ENCODE results near the gene DPH1.
A peak's percentile ranks its signal among the peaks of the same experiment; 100 is the strongest.

The DPH1 gene

GRCh38 chr17:2051933-2052559 is 22.1 kb downstream of the DPH1 start:
- DNase-seq, result no peak

- peak; percentile 64 for DNase-seq
Measured at GRCh38 chr17:2053380-2054261, 23.7 kb downstream of the DPH1 start.

GRCh38 chr17:2054262-2054511 is 24.2 kb downstream of the DPH1 start:
- DNase-seq, result no peak

- peak; percentile 76 for DNase-seq
Measured at GRCh38 chr17:2054512-2055291, 24.7 kb downstream of the DPH1 start, which contains the start of gene HIC1. Gene HIC1, plus strand, starts transcription at chr17:2055103. Its CDS starts 1,588 bp downstream, at chr17:2056691.

GRCh38 chr17:2055292-2056205 is 25.6 kb downstream of the DPH1 start:
- DNase-seq, result peak; percentile 25

GRCh38 chr17:2056206-2057174 is 26.5 kb downstream of the DPH1 start:
- DNase-seq, result peak; percentile 53

- DNase-seq, result no peak
Measured at GRCh38 chr17:2057175-2057759, 27.3 kb downstream of the DPH1 start.

- DNase-seq, result no peak
Measured at GRCh38 chr17:2057760-2058585, 28.0 kb downstream of the DPH1 start.

- DNase-seq, result peak; percentile 29
Measured at GRCh38 chr17:2058586-2059546, 28.9 kb downstream of the DPH1 start.

GRCh38 chr17:2059547-2060384 is 29.8 kb downstream of the DPH1 start:
- DNase-seq, result no peak

GRCh38 chr17:2060385-2060658 is 30.4 kb downstream of the DPH1 start:
- DNase-seq, result no peak

GRCh38 chr17:2060681-2061440 is 30.9 kb downstream of the DPH1 start:
- DNase-seq, result no peak

- DNase-seq, result no peak
Measured at GRCh38 chr17:2061441-2061958, 31.5 kb downstream of the DPH1 start.

GRCh38 chr17:2062571-2063183 is 32.7 kb downstream of the DPH1 start:
- no peak for DNase-seq

- no peak for DNase-seq
Measured at GRCh38 chr17:2063261-2064146, 33.6 kb downstream of the DPH1 start.

- DNase-seq, result no peak
Measured at GRCh38 chr17:2064147-2064489, 34.2 kb downstream of the DPH1 start.
